Aorta (tissue), 5 donors: ENCODE measurements around the gene PHF12. TPM values are rescaled to one million over a fixed set of nuclear protein-coding genes. Genes with fewer than 3 reads are reported as not detected.
"Not testable (repeated sequence)": the region's sequence is repeated elsewhere in the genome, so short reads cannot be mapped to it uniquely, and the experiment has no call there.

Source experiments
- ATAC-seq: fragments of 200-7000 bp; cut with Tn5 transposase; one replicate; pipeline ENCODE4 v1.9.1; 2022; ENCODE audit warnings: moderate library complexity; ENCODE audit not compliant: low FRiP score
- DNase-seq, 2 donors: peaks; one replicate each; pipeline ENCODE4 v3.0.0-alpha.2; 2020
- H3K27ac ChIP-seq, 2 donors: one replicate each; pipeline ENCODE4 v1.5.1; 2013; ENCODE audit warnings: low read length in 2 of 2, mild to moderate bottlenecking in 2 of 2, moderate library complexity in 2 of 2, control low read depth in 1 of 2, inconsistent platforms in 1 of 2, low read depth in 1 of 2
- H3K27me3 ChIP-seq, 2 donors: one replicate each; pipeline ENCODE4 v1.6.1; 2013; ENCODE audit warnings: control low read depth in 1 of 2, low read length in 1 of 2, mild to moderate bottlenecking in 1 of 2, moderate library complexity in 1 of 2; ENCODE audit not compliant: insufficient read depth in 2 of 2, control insufficient read depth in 1 of 2
- H3K36me3 ChIP-seq, 2 donors: one replicate each; pipeline ENCODE4 v1.6.1; 2013; ENCODE audit warnings: control low read depth in 1 of 2, low read length in 1 of 2, mild to moderate bottlenecking in 1 of 2; ENCODE audit not compliant: insufficient read depth in 2 of 2, control insufficient read depth in 1 of 2
- H3K4me1 ChIP-seq, 2 donors: one replicate each; pipeline ENCODE4 v1.6.1; 2013; ENCODE audit warnings: low read length in 2 of 2, control low read depth in 1 of 2, mild to moderate bottlenecking in 1 of 2, moderate library complexity in 1 of 2; ENCODE audit not compliant: insufficient read depth in 2 of 2, control insufficient read depth in 1 of 2
- H3K4me3 ChIP-seq, 2 donors: one replicate each; pipeline ENCODE4 v1.5.1; 2013; ENCODE audit warnings: low read length in 2 of 2, control low read depth in 1 of 2, mild to moderate bottlenecking in 1 of 2
- H3K9me3 ChIP-seq: one replicate; pipeline ENCODE4 v1.6.1; 2013; ENCODE audit warnings: mild to moderate bottlenecking, low read length; ENCODE audit not compliant: control insufficient read depth
- WGBS, 2 donors: extraction: QIAGEN DNeasy Blood & Tissue Kit; methylation state at CpG; one replicate each; pipeline ENCODE4 v1.1.7; 2013; 5-methylcytosine and 5-hydroxymethylcytosine counted together
- intact Hi-C, 2 donors: fragments of 100-400 bp; cut with DNase I; formaldehyde crosslinking; loops; one replicate each; pipeline versions ENCODE4 v1.14.2 to v1.15.0; 2022
- polyA plus RNA-seq, 2 donors: library from polyadenylated mRNA; stranded (reverse); fragments of 200-250 nt; gene quantifications; one replicate each; pipeline ENCODE4 v1.2.3, GENCODE V29; 2013
- total RNA-seq, 2 donors: library from RNA; stranded (reverse); fragmentation: NEBNext Ultra II Directional; extraction: Animal tissue kit (Norgen Biotek cat#: 25700); gene quantifications; one replicate each; pipeline ENCODE4 v1.2.1, GENCODE V29; 2021
- donor health status: healthy with polysubstance abuse.
- donor health status: Bipolar disorder and iron deficiency.
- donor health status: DM: no; HTN: no; CAD: no.
- donor health status: DM: no; HTN: no; CAD: no.
- donor health status: DM: yes; HTN: yes; CAD: no.

PHF12 gene
- total and polyA plus RNA-seq, 4 donors, result 10.1 to 47.0 (median 30.0) TPM

- WGBS, 2 donors, result 78 to 86% methylated on average over 1 of the region's 1 CpG
- Histone ChIP-seq H3K27ac (no peak overlapping the region), H3K9me3 (no peaks in the 10 kb centered on the region), H3K36me3 (peaks cover 3 to 22% of the 10 kb centered on the region in 2 donors), H3K27me3 (no peaks in the 10 kb centered on the region), H3K4me3 (no peak overlapping the region), H3K4me1 (no peaks in the 10 kb centered on the region)
- DNase-seq, result no peak
- no peak for ATAC-seq
- intact Hi-C loops, result loop anchor here in 1 of 2 donors (5.0 kb wide), 1 partner anchor 37 kb away; no protein-coding TSS in a partner anchor
Observed at GRCh38 chr17:28910534-28910933, 40.8 kb downstream of the PHF12 start.

- Histone ChIP-seq H3K4me1 (no peaks in the 10 kb centered on the region), H3K27me3 (no peaks in the 10 kb centered on the region), H3K9me3 (no peaks in the 10 kb centered on the region), H3K4me3 (no peak overlapping the region), H3K36me3 (peaks cover 3 to 21% of the 10 kb centered on the region in 2 donors), H3K27ac (peak overlapping the region in 1 of 2 donors; percentile 72)
- intact Hi-C loops, result no loop called here
- 13 to 16% methylated on average over 6 of the region's 6 CpGs for WGBS, 2 donors
- DNase-seq (no peak), ATAC-seq (peak; percentile 80)
Observed at GRCh38 chr17:28908640-28909167, 42.6 kb downstream of the PHF12 start.

- Histone ChIP-seq H3K4me1 (no peaks in the 10 kb centered on the region), H3K36me3 (peaks cover 3 to 17% of the 10 kb centered on the region in 2 donors), H3K4me3 (no peak overlapping the region), H3K27me3 (no peaks in the 10 kb centered on the region), H3K9me3 (no peaks in the 10 kb centered on the region), H3K27ac (no peak overlapping the region)
- intact Hi-C loops, result no loop called here
- 64 to 67% methylated on average over 3 of the region's 3 CpGs for WGBS, 2 donors
- no peak for DNase-seq
- ATAC-seq, result no peak
Observed at GRCh38 chr17:28907709-28908475, 43.4 kb downstream of the PHF12 start.

- ATAC-seq (no peak), DNase-seq (no peak)
- 76 to 77% methylated on average over 7 of the region's 7 CpGs for WGBS, 2 donors
- Histone ChIP-seq H3K36me3 (peaks cover 0 to 10% of the 10 kb centered on the region in 2 donors), H3K9me3 (no peaks in the 10 kb centered on the region), H3K4me1 (no peaks in the 10 kb centered on the region), H3K4me3 (no peak overlapping the region), H3K27ac (no peak overlapping the region), H3K27me3 (no peaks in the 10 kb centered on the region)
- intact Hi-C loops, result no loop called here
Observed at GRCh38 chr17:28906706-28907438, 44.4 kb downstream of the PHF12 start.

- no peak overlapping the region for H3K4me3 ChIP-seq
- H3K9me3 ChIP-seq, result no peaks in the 10 kb centered on the region
- intact Hi-C loops, result no loop called here
- no peak overlapping the region for H3K27ac ChIP-seq
- H3K36me3 ChIP-seq, result peaks cover 0 to 7% of the 10 kb centered on the region in 2 donors
- no peaks in the 10 kb centered on the region for H3K4me1 ChIP-seq
- WGBS, 2 donors, result 53 to 71% methylated on average over 8 to 9 of the region's 9 CpGs
- no peaks in the 10 kb centered on the region for H3K27me3 ChIP-seq
- ATAC-seq, result no peak
- no peak for DNase-seq
Observed at GRCh38 chr17:28906276-28906675, 45.0 kb downstream of the PHF12 start.

- 56 to 66% methylated on average over 4 of the region's 4 CpGs for WGBS, 2 donors
- peaks cover 0 to 1% of the 10 kb centered on the region in 2 donors for H3K36me3 ChIP-seq
- no peaks in the 10 kb centered on the region for H3K9me3 ChIP-seq
- no peaks in the 10 kb centered on the region for H3K27me3 ChIP-seq
- no peak for DNase-seq
- H3K4me1 ChIP-seq, result no peaks in the 10 kb centered on the region
- intact Hi-C loops, result loop anchor here (5.0 kb wide), 2 partner anchors 43 to 47 kb away; partner anchors contain the start of gene ERAL1 (in 1 of the 2)
- no peak overlapping the region for H3K27ac ChIP-seq
- no peak overlapping the region for H3K4me3 ChIP-seq
- no peak for ATAC-seq
Observed at GRCh38 chr17:28904800-28905199, 46.5 kb downstream of the PHF12 start.

GRCh38 chr17:28903546-28903841, 47.8 kb downstream of the PHF12 start:
- intact Hi-C loops, result loop anchor here (2.0 to 5.0 kb wide), 3 partner anchors 44 to 91 kb away; partner anchors contain the start of gene ERAL1 (in 1 of the 2)
- not testable (repeated sequence) for H3K4me1 ChIP-seq, H3K36me3 ChIP-seq, H3K9me3 ChIP-seq, ATAC-seq, H3K4me3 ChIP-seq, H3K27me3 ChIP-seq, DNase-seq, H3K27ac ChIP-seq
- WGBS, 2 donors, result 59% methylated on average over 5 of the region's 5 CpGs

- Histone ChIP-seq H3K4me1 (no peaks in the 10 kb centered on the region), H3K27ac (peak within 1 kb of the TSS in 1 of 2 donors; percentile 25), H3K27me3 (no peaks in the 10 kb centered on the region), H3K36me3 (peaks cover 0 to 1% of the 10 kb centered on the region in 2 donors), H3K4me3 (peak within 1 kb of the TSS; percentile 38 to 55), H3K9me3 (no peaks in the 10 kb centered on the region)
- intact Hi-C loops, result loop anchor here (2.0 to 5.0 kb wide), 3 partner anchors 44 to 90 kb away; partner anchors contain the start of gene ERAL1 (in 1 of the 2)
- DNase-seq (peak; percentile 90 to 96), ATAC-seq (peak; percentile 92)
- WGBS, 2 donors, result 1% methylated on average over 44 to 55 of the region's 55 CpGs
Observed at GRCh38 chr17:28902819-28903545, 48.3 kb downstream of the PHF12 start, which contains the start of gene DHRS13. Gene DHRS13, minus strand, starts transcription at chr17:28903079. Its CDS starts 135 bp downstream, at chr17:28902944.
